ENCODE measurements around the gene STX19.

- TF ChIP-seq CTCF (IDR thresholded peaks at IDR 0.05; ENCODE audit: low read length) (no peak), EZH2 (IDR thresholded peaks at IDR 0.05; ENCODE audit: borderline replicate concordance, low read length) (no peak)
Measured at GRCh38 chr3:93979850-93980676, 48.3 kb downstream of the STX19 start, which contains the start of gene ARL13B.
